Measurements from ENCODE around the gene STK32C. TPM values are rescaled to one million over a fixed set of nuclear protein-coding genes. Genes with fewer than 3 reads are reported as not detected.

STK32C gene
- total and polyA plus RNA-seq, 2 donors (not counting 1 experiment from before 2014, with no cell fraction given): 9.9 to 16.8 TPM

GRCh38 chr10:132227851-132228390, 79.8 kb downstream of the STK32C start:
- no peak overlapping the region for H3K27ac ChIP-seq (ENCODE audit: low read length in 2 of 2)
- intact Hi-C loops (cut with micrococcal nuclease): no loop called here
- CTCF ChIA-PET: interaction anchor here (1.5 kb wide), 1 partner anchor 135 kb away, joined by 3 read pairs; no protein-coding TSS in a partner anchor
- TF ChIP-seq, protein P1, sequence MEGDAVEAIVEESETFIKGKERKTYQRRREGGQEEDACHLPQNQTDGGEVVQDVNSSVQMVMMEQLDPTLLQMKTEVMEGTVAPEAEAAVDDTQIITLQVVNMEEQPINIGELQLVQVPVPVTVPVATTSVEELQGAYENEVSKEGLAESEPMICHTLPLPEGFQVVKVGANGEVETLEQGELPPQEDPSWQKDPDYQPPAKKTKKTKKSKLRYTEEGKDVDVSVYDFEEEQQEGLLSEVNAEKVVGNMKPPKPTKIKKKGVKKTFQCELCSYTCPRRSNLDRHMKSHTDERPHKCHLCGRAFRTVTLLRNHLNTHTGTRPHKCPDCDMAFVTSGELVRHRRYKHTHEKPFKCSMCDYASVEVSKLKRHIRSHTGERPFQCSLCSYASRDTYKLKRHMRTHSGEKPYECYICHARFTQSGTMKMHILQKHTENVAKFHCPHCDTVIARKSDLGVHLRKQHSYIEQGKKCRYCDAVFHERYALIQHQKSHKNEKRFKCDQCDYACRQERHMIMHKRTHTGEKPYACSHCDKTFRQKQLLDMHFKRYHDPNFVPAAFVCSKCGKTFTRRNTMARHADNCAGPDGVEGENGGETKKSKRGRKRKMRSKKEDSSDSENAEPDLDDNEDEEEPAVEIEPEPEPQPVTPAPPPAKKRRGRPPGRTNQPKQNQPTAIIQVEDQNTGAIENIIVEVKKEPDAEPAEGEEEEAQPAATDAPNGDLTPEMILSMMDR (IDR thresholded peaks at IDR 0.05): no peak
- TF ChIP-seq EZH2 (IDR thresholded peaks at IDR 0.05; ENCODE audit: borderline replicate concordance, insufficient read depth, low read depth, low read length, poor library complexity, severe bottlenecking): no peak
- H2AFZ ChIP-seq (ENCODE audit: insufficient read depth, low read depth, low read length, poor library complexity, severe bottlenecking): no peak overlapping the region
- H3K4me3 ChIP-seq (ENCODE audit: control extremely low read depth in 1 of 5, extremely low read depth in 1 of 5, insufficient read depth in 1 of 5, low read depth in 2 of 5, low read length in 4 of 5): no peak overlapping the region
- no peak overlapping the region for H3K9ac ChIP-seq (ENCODE audit: low read length)
- POLR2A ChIA-PET: no interaction called here
- no peaks in the 10 kb centered on the region for H3K9me3 Mint-ChIP-seq (ENCODE audit: insufficient read depth)
- H3K4me1 Mint-ChIP-seq: peaks cover 35% of the 10 kb centered on the region
- no peak overlapping the region for H3K27ac Mint-ChIP-seq
- no peaks in the 10 kb centered on the region for H4K20me1 ChIP-seq (ENCODE audit: control insufficient read depth, insufficient read depth, low read length, poor library complexity, severe bottlenecking)
- H3K9me3 ChIP-seq (ENCODE audit: control extremely low read depth in 1 of 3, control insufficient read depth in 2 of 3, insufficient read depth in 1 of 3, low read length in 2 of 3): no peaks in the 10 kb centered on the region
- H3K79me2 ChIP-seq (ENCODE audit: control insufficient read depth, insufficient read depth, low read length): no peaks in the 10 kb centered on the region
- DNase-seq (no peak), ATAC-seq (ENCODE audit: low read depth) (no peak)
- WGBS (ENCODE audit: insufficient coverage): 87% methylated on average over 29 of the region's 29 CpGs
- H3K27me3 ChIP-seq (replicated peaks in 1 of 4; ENCODE audit: control extremely low read depth in 1 of 4, control insufficient read depth in 3 of 4, insufficient read depth in 4 of 4, low read length in 3 of 4): no peaks in the 10 kb centered on the region
- H3K36me3 ChIP-seq (replicated peaks in 1 of 2; ENCODE audit: control extremely low read depth in 1 of 2, control insufficient read depth in 1 of 2, extremely low read depth in 1 of 2, insufficient read depth in 2 of 2, low read length in 1 of 2): no peaks in the 10 kb centered on the region
- H3K4me2 ChIP-seq (replicated peaks; ENCODE audit: low read depth, low read length, poor library complexity, severe bottlenecking): no peak overlapping the region
- no peak overlapping the region for H3K4me3 Mint-ChIP-seq
- peaks cover 17 to 40% of the 10 kb centered on the region in 2 donors for H3K4me1 ChIP-seq (ENCODE audit: control insufficient read depth in 2 of 2, insufficient read depth in 2 of 2, low read length in 2 of 2)
- no peaks in the 10 kb centered on the region for H3K27me3 Mint-ChIP-seq

GRCh38 chr10:132226586-132227405, 81.0 kb downstream of the STK32C start:
- peaks cover 7 to 30% of the 10 kb centered on the region in 2 donors for H3K4me1 ChIP-seq (ENCODE audit: control insufficient read depth in 2 of 2, insufficient read depth in 2 of 2, low read length in 2 of 2)
- H3K9me3 ChIP-seq (ENCODE audit: control extremely low read depth in 1 of 3, control insufficient read depth in 2 of 3, insufficient read depth in 1 of 3, low read length in 2 of 3): no peaks in the 10 kb centered on the region
- H3K79me2 ChIP-seq (ENCODE audit: control insufficient read depth, insufficient read depth, low read length): no peaks in the 10 kb centered on the region
- H2AFZ ChIP-seq (ENCODE audit: insufficient read depth, low read depth, low read length, poor library complexity, severe bottlenecking): no peak overlapping the region
- 92% methylated on average over 27 of the region's 27 CpGs for WGBS (ENCODE audit: insufficient coverage)
- TF ChIP-seq EZH2 (IDR thresholded peaks at IDR 0.05; ENCODE audit: borderline replicate concordance, insufficient read depth, low read depth, low read length, poor library complexity, severe bottlenecking): no peak
- TF ChIP-seq, protein P1 (IDR thresholded peaks at IDR 0.05): no peak
- no peaks in the 10 kb centered on the region for H3K27me3 ChIP-seq (replicated peaks in 1 of 4; ENCODE audit: control extremely low read depth in 1 of 4, control insufficient read depth in 3 of 4, insufficient read depth in 4 of 4, low read length in 3 of 4)
- ChIA-PET CTCF (interaction anchor here (1.1 to 1.3 kb wide), 2 partner anchors 9 to 233 kb away, joined by 3 read pairs; no protein-coding TSS in a partner anchor), POLR2A (no interaction called here)
- ATAC-seq (ENCODE audit: low read depth) (no peak), DNase-seq (no peak)
- Mint-ChIP-seq H3K4me3 (no peak overlapping the region), H3K27me3 (no peaks in the 10 kb centered on the region), H3K27ac (no peak overlapping the region), H3K9me3 (ENCODE audit: insufficient read depth) (no peaks in the 10 kb centered on the region), H3K4me1 (peaks cover 24% of the 10 kb centered on the region)
- H3K9ac ChIP-seq (ENCODE audit: low read length): no peak overlapping the region
- intact Hi-C loops (cut with micrococcal nuclease): no loop called here
- no peak overlapping the region for H3K4me3 ChIP-seq (ENCODE audit: control extremely low read depth in 1 of 5, extremely low read depth in 1 of 5, insufficient read depth in 1 of 5, low read depth in 2 of 5, low read length in 4 of 5)
- H3K27ac ChIP-seq (ENCODE audit: low read length in 2 of 2): no peak overlapping the region
- H3K4me2 ChIP-seq (replicated peaks; ENCODE audit: low read depth, low read length, poor library complexity, severe bottlenecking): no peak overlapping the region
- H4K20me1 ChIP-seq (ENCODE audit: control insufficient read depth, insufficient read depth, low read length, poor library complexity, severe bottlenecking): no peaks in the 10 kb centered on the region
- H3K36me3 ChIP-seq (replicated peaks in 1 of 2; ENCODE audit: control extremely low read depth in 1 of 2, control insufficient read depth in 1 of 2, extremely low read depth in 1 of 2, insufficient read depth in 2 of 2, low read length in 1 of 2): no peaks in the 10 kb centered on the region

Measured in B cell (primary cell).